ENCODE data around the gene KCNK1. TPM values are rescaled to one million over a fixed set of nuclear protein-coding genes. Genes with fewer than 3 reads are reported as not detected.
"Not testable (repeated sequence)": the region's sequence is repeated elsewhere in the genome, so short reads cannot be mapped to it uniquely, and the experiment has no call there.

KCNK1 gene
- total RNA-seq, 4 donors from 2014 or later, result 1.9 to 10.2 (median 4.8) TPM

DNA sequence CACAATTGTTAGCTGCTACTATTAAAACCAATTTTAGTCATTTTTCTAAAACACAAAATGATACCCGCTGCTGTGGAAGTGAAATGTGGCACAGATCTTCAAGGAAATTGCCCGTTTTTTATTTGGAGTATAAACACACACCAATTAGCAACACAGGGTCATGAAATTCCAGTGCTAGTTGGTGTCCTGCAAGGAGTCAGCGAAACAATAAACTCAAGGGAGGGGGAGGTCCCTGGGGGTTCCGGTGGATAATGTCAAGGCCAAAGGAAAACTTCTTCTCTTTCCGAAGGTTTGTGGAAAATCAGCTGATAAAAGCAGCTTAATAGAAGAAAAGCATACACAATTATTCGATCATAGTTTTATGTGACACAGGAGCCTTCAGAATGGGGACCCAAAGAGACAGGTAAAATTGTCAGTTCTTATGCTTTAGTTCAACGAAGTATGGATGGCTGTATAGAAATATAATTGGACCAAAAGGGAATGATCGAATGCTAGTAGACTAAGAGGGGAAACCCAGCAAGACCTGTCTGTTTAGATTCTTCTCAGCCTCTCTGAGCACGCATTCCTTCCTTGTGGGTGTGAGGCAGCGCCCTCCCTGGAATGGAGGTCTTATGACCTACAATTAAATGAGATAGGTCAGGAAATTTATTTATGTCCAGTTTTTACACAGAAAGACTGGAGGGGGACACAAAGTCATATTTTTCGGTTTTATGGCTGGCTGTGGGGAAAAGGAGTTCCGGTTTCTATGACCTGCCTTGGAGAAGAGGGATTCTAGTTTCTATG lies 65.9 kb downstream of the KCNK1 start:
- DNase-seq (ENCODE audit: low spot score) (no peak), ATAC-seq (ENCODE audit: low FRiP score) (no peak)
- TF ChIP-seq, protein P1, sequence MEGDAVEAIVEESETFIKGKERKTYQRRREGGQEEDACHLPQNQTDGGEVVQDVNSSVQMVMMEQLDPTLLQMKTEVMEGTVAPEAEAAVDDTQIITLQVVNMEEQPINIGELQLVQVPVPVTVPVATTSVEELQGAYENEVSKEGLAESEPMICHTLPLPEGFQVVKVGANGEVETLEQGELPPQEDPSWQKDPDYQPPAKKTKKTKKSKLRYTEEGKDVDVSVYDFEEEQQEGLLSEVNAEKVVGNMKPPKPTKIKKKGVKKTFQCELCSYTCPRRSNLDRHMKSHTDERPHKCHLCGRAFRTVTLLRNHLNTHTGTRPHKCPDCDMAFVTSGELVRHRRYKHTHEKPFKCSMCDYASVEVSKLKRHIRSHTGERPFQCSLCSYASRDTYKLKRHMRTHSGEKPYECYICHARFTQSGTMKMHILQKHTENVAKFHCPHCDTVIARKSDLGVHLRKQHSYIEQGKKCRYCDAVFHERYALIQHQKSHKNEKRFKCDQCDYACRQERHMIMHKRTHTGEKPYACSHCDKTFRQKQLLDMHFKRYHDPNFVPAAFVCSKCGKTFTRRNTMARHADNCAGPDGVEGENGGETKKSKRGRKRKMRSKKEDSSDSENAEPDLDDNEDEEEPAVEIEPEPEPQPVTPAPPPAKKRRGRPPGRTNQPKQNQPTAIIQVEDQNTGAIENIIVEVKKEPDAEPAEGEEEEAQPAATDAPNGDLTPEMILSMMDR (IDR thresholded peaks at IDR 0.05), result no peak

- no peak for DNase-seq (ENCODE audit: low spot score)
- ATAC-seq (ENCODE audit: low FRiP score), result no peak
- TF ChIP-seq, protein P1 (IDR thresholded peaks at IDR 0.05), result no peak
Measured at GRCh38 chr1:233681285-233681684, 67.4 kb downstream of the KCNK1 start.

GRCh38 chr1:233686653-233687052 lies 72.7 kb downstream of the KCNK1 start:
- ATAC-seq (ENCODE audit: low FRiP score); DNase-seq (ENCODE audit: low spot score): not testable (repeated sequence)

DNA sequence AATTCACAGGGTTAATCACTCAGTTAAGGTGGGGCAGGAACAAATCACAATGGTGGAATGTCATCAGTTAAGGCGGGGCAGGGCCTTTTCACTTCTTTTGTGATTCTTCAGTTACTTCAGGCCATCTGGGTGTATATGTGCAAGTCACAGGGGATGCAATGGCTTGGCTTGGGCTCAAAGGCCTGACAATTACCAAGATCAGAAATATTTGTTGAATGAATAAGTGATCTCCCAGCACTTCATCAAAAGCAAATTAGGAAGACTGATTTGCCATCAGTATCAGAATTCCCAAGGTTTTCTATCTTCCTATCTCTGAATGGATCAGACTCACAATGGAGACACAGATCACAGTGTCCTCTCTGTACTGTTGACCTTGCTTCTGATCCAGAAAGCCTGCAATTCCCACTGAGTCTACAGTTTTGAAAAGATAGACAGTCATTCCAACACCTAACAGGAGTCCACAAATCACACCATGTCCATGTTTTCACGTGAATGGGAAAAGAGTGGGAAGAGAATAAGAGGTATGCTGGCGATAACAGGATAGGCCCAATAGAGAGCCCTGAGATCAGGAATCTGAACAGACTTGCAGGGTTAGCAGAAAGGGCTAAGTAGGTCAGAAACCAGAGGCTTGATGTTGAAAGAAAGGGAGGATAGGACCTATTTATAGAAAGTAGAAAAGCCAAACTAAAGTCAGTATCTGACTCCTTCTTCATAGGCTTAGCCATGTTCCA lies 75.3 kb downstream of the KCNK1 start:
- ATAC-seq (ENCODE audit: low FRiP score), result peak; percentile 68
- TF ChIP-seq, protein P1 (IDR thresholded peaks at IDR 0.05), result no peak

GRCh38 chr1:233689748-233690254 lies 75.9 kb downstream of the KCNK1 start:
- TF ChIP-seq, protein P1 (IDR thresholded peaks at IDR 0.05), result no peak
- no peak for ATAC-seq (ENCODE audit: low FRiP score)

More for the DNA sequence above, 75.3 kb downstream of the KCNK1 start:
- DNase-seq (ENCODE audit: low spot score), result no peak

GRCh38 chr1:233695901-233696300 lies 82.0 kb downstream of the KCNK1 start:
- ATAC-seq (ENCODE audit: low FRiP score) (no peak), DNase-seq (ENCODE audit: low spot score) (no peak)
- TF ChIP-seq, protein P1 (IDR thresholded peaks at IDR 0.05), result no peak

More at GRCh38 chr1:233689748-233690254, 75.9 kb downstream of the KCNK1 start:
- DNase-seq (ENCODE audit: low spot score), result no peak

- ATAC-seq (ENCODE audit: low FRiP score), result no peak
- TF ChIP-seq, protein P1 (IDR thresholded peaks at IDR 0.05), result no peak
- no peak for DNase-seq (ENCODE audit: low spot score)
Measured at GRCh38 chr1:233700338-233700737, 86.4 kb downstream of the KCNK1 start.
